CD14-positive monocyte (primary cell): Measurements from ENCODE around the gene CHMP1A. TPM values are rescaled to one million over a fixed set of nuclear protein-coding genes. Genes with fewer than 3 reads are reported as not detected.

ENCODE experiments used
- DNase-seq, 3 donors: peaks; one replicate each; pipeline ENCODE4 v3.0.0-alpha.2; 2011 to 2022
- H2AFZ ChIP-seq: 2 replicates; pipeline ENCODE4 v1.6.0; 2012; ENCODE audit warnings: mild to moderate bottlenecking, low read depth, low read length, inconsistent platforms; ENCODE audit not compliant: insufficient read depth, poor library complexity, severe bottlenecking
- H3K27ac ChIP-seq, 2 donors: 1 replicate in 1 of 2; 2 replicates in 1 of 2; pipeline ENCODE4 v1.5.1; 2012 to 2013; ENCODE audit warnings: low read length in 2 of 2, control low read depth in 1 of 2, inconsistent platforms in 1 of 2, low read depth in 1 of 2, mild to moderate bottlenecking in 1 of 2
- H3K27me3 ChIP-seq, 2 donors: one replicate each; pipeline versions ENCODE4 v1.6.0 to v1.6.1; 2011 to 2013; ENCODE audit warnings: low read length in 2 of 2; ENCODE audit not compliant: control insufficient read depth in 2 of 2, insufficient read depth in 2 of 2
- H3K36me3 ChIP-seq, 2 donors: replicated peaks in 1 of 2; 1 replicate in 1 of 2; 2 replicates in 1 of 2; pipeline versions ENCODE4 v1.5.1 to v1.6.1; 2012 to 2013; ENCODE audit warnings: low read length in 2 of 2, control low read depth in 1 of 2, inconsistent platforms in 1 of 2, mild to moderate bottlenecking in 1 of 2; ENCODE audit not compliant: insufficient read depth in 2 of 2, control insufficient read depth in 1 of 2
- H3K4me1 ChIP-seq, 2 donors: 1 replicate in 1 of 2; 2 replicates in 1 of 2; pipeline versions ENCODE4 v1.5.1 to v1.6.1; 2012 to 2013; ENCODE audit warnings: low read length in 2 of 2, control low read depth in 1 of 2, inconsistent platforms in 1 of 2, mild to moderate bottlenecking in 1 of 2, moderate library complexity in 1 of 2; ENCODE audit not compliant: insufficient read depth in 2 of 2, control insufficient read depth in 1 of 2
- H3K4me2 ChIP-seq: replicated peaks from 2 replicates; pipeline ENCODE3; 2012; ENCODE audit warnings: low read length, moderate library complexity, mild to moderate bottlenecking; ENCODE audit not compliant: poor library complexity, severe bottlenecking; ENCODE audit errors: extremely low read depth
- H3K4me3 ChIP-seq, 3 experiments: fragments of 200-600 bp in 1 of 3; sonication (generic) in 1 of 3; replicated peaks in 1 of 3; 1 replicate in 2 of 3; 2 replicates in 1 of 3; pipeline ENCODE4 v1.5.1; 2011 to 2013; ENCODE audit warnings: low read length in 3 of 3, mild to moderate bottlenecking in 3 of 3, control low read depth in 2 of 3, low read depth in 2 of 3, inconsistent platforms in 1 of 3, moderate library complexity in 1 of 3
- H3K79me2 ChIP-seq: 2 replicates; pipeline ENCODE4 v1.6.0; 2012; ENCODE audit warnings: mild to moderate bottlenecking, control low read depth, inconsistent platforms, low read length, moderate library complexity; ENCODE audit not compliant: insufficient read depth
- H3K9ac ChIP-seq: 2 replicates; pipeline ENCODE4 v1.6.0; 2017; ENCODE audit warnings: low read length, mild to moderate bottlenecking; ENCODE audit not compliant: insufficient read depth, poor library complexity, severe bottlenecking
- H3K9me3 ChIP-seq, 2 donors: replicated peaks in 1 of 2; 1 replicate in 1 of 2; 2 replicates in 1 of 2; pipeline versions ENCODE4 v1.5.1 to v1.6.1; 2012 to 2013; ENCODE audit warnings: low read length in 2 of 2, control low read depth in 1 of 2; ENCODE audit not compliant: control insufficient read depth in 1 of 2, insufficient read depth in 1 of 2
- H4K20me1 ChIP-seq: 2 replicates; pipeline ENCODE4 v1.6.0; 2012; ENCODE audit warnings: mild to moderate bottlenecking, low read length, control low read depth, moderate library complexity; ENCODE audit not compliant: insufficient read depth
- H3K27ac Mint-ChIP-seq, 7 donors: one replicate each; pipeline ENCODE4 v1.8.0; 2020; ENCODE audit warnings: mild to moderate bottlenecking in 7 of 7, mixed read lengths in 7 of 7, moderate library complexity in 6 of 7, inconsistent platforms in 2 of 7
- H3K27me3 Mint-ChIP-seq, 3 donors: one replicate each; pipeline ENCODE4 v1.8.0; 2021 to 2022; ENCODE audit warnings: low read depth in 3 of 3, mild to moderate bottlenecking in 3 of 3, mixed read lengths in 3 of 3, moderate library complexity in 3 of 3, inconsistent platforms in 1 of 3
- H3K36me3 Mint-ChIP-seq, 2 donors: one replicate each; pipeline ENCODE4 v1.8.0; 2020; ENCODE audit warnings: mixed read lengths in 2 of 2, inconsistent platforms in 1 of 2, mild to moderate bottlenecking in 1 of 2
- H3K4me1 Mint-ChIP-seq: one replicate; pipeline ENCODE4 v1.8.0; 2020; ENCODE audit warnings: mild to moderate bottlenecking, mixed read lengths
- H3K4me3 Mint-ChIP-seq, 2 donors: one replicate each; pipeline ENCODE4 v1.8.0; 2020; ENCODE audit warnings: mild to moderate bottlenecking in 2 of 2, mixed read lengths in 2 of 2, moderate library complexity in 1 of 2
- H3K9me3 Mint-ChIP-seq, 7 donors: one replicate each; pipeline ENCODE4 v1.8.0; 2020 to 2022; ENCODE audit warnings: mixed read lengths in 7 of 7, mild to moderate bottlenecking in 6 of 7, moderate library complexity in 6 of 7, inconsistent platforms in 2 of 7
- CTCF ChIP-seq: fragments of 200-600 bp; IDR thresholded peaks from one replicate; pipeline ENCODE4 v1.8.0; 2022; ENCODE audit warnings: antibody characterized with exemption, mild to moderate bottlenecking
- WGBS: methylation state at CpG from one replicate; pipeline ENCODE4 v1.1.5; 2013; ENCODE audit warnings: missing lambda C conversion rate; ENCODE audit not compliant: insufficient coverage; 5-methylcytosine and 5-hydroxymethylcytosine counted together
- intact Hi-C, 2 donors: fragments of 100-400 bp; cut with micrococcal nuclease; formaldehyde crosslinking; loops; one replicate each; pipeline versions ENCODE4 v1.15.0 to v1.15.1; 2023
- polyA plus RNA-seq, 3 donors: library from polyadenylated mRNA; depleted of rRNA in 1 of 3; unstranded in 2 of 3; stranded (reverse) in 1 of 3; fragments of 300-500 nt in 2 of 3; fragments of >200 nt in 1 of 3; fragmentation: Illumina TruSeq in 2 of 3; gene quantifications; 1 replicate in 2 of 3; 2 replicates in 1 of 3; pipeline ENCODE4 v1.2.3, GENCODE V29; 2012 to 2021

CHMP1A gene
- polyA plus RNA-seq, 3 donors: 57.3 to 85.7 (median 76.6) TPM

- no peaks in the 10 kb centered on the region for H3K27me3 ChIP-seq
- Mint-ChIP-seq H3K36me3 (peaks cover 4 to 5% of the 10 kb centered on the region in 2 donors), H3K27ac (peak within 1 kb of the TSS in 6 of 7 donors; percentile 68 to 92 (median 87)), H3K4me1 (peaks cover 19% of the 10 kb centered on the region), H3K4me3 (peak within 1 kb of the TSS; percentile 78 to 85), H3K9me3 (no peaks in the 10 kb centered on the region), H3K27me3 (peaks cover 13% of the 10 kb centered on the region in 3 donors)
- H3K36me3 ChIP-seq: peaks cover 4 to 9% of the 10 kb centered on the region in 2 donors
- no peaks in the 10 kb centered on the region for H3K9me3 ChIP-seq
- peaks cover 38% of the 10 kb centered on the region for H4K20me1 ChIP-seq
- intact Hi-C loops: loop anchor here (2.0 to 5.0 kb wide), 3 partner anchors 17 to 171 kb away; partner anchors contain the start of gene TCF25 (in 1 of the 2)
- TF ChIP-seq CTCF: no peak
- H3K4me1 ChIP-seq: peaks cover 25 to 38% of the 10 kb centered on the region in 2 donors
- peak within 1 kb of the TSS; percentile 83 for H2AFZ ChIP-seq
- H3K4me2 ChIP-seq: peak within 1 kb of the TSS; percentile 96
- peak; percentile 86 to 90 (median 89) for DNase-seq
- H3K79me2 ChIP-seq: peaks cover 4% of the 10 kb centered on the region
- under 1% methylated on average over 81 of the region's 97 CpGs for WGBS
- H3K9ac ChIP-seq: peak within 1 kb of the TSS; percentile 72
- peak within 1 kb of the TSS; percentile 69 to 82 (median 75) for H3K4me3 ChIP-seq
- peak within 1 kb of the TSS; percentile 66 to 69 for H3K27ac ChIP-seq
Observed at GRCh38 chr16:89701425-89702406, 44.2 kb upstream of the CHMP1A start, which contains the start of gene SPATA2L. TSS of gene SPATA2L (minus strand) at chr16:89701705. CDS start at chr16:89701232, 473 bp downstream.
